GM12892 (cell line): ENCODE data around the gene PML.

Experiments
- DNase-seq: peaks from one replicate; pipeline ENCODE4 v3.0.0; 2011; ENCODE audit not compliant: insufficient read length
- FAIRE-seq: peaks from 2 replicates; lab custom pipeline; 2011; peaks lifted over from hg19 to GRCh38; lab: Jason Lieb, UNC
- POLR2A ChIP-seq: IDR thresholded peaks from 2 replicates; pipeline ENCODE4 v1.6.1; 2011; ENCODE audit warnings: low read depth, low read length, control low read depth
- POLR2AphosphoS5 ChIP-seq: IDR thresholded peaks from 2 replicates; pipeline ENCODE4 v1.6.1; 2011; ENCODE audit warnings: low read depth, low read length, control low read depth
- TAF1 ChIP-seq: IDR thresholded peaks from 2 replicates; pipeline ENCODE4 v1.6.1; 2011; ENCODE audit warnings: low read depth, mild to moderate bottlenecking, control low read depth, low read length, borderline replicate concordance

The PML gene

GRCh38 chr15:73982222-73982962 lies 12.1 kb upstream of the PML start:
- FAIRE-seq (peak; percentile 53), DNase-seq (no peak)
- TF ChIP-seq POLR2AphosphoS5 (no peak), TAF1 (no peak), POLR2A (no peak)

- FAIRE-seq (no peak), DNase-seq (no peak)
- TF ChIP-seq TAF1 (no peak), POLR2A (no peak), POLR2AphosphoS5 (no peak)
These were observed 11.2 kb upstream of the PML start for GRCh38 chr15:73983211-73983727.

GRCh38 chr15:73983773-73984172 lies 10.7 kb upstream of the PML start:
- FAIRE-seq (no peak), DNase-seq (no peak)
- TF ChIP-seq POLR2AphosphoS5 (no peak), POLR2A (no peak), TAF1 (no peak)

GRCh38 chr15:73984208-73984979 lies 10.1 kb upstream of the PML start:
- DNase-seq (no peak), FAIRE-seq (no peak)
- no peak for TF ChIP-seq POLR2A
- no peak for TF ChIP-seq TAF1
- TF ChIP-seq POLR2AphosphoS5: no peak

GRCh38 chr15:73985101-73985873 lies 9.2 kb upstream of the PML start:
- no peak for DNase-seq
- FAIRE-seq: no peak
- TF ChIP-seq TAF1 (no peak), POLR2A (no peak), POLR2AphosphoS5 (no peak)

GRCh38 chr15:73986055-73986775 lies 8.3 kb upstream of the PML start:
- DNase-seq (no peak), FAIRE-seq (no peak)
- TF ChIP-seq POLR2A (no peak), POLR2AphosphoS5 (no peak), TAF1 (no peak)

- no peak for TF ChIP-seq POLR2A
- TF ChIP-seq TAF1: no peak
- no peak for TF ChIP-seq POLR2AphosphoS5
- FAIRE-seq: peak; percentile 36
- no peak for DNase-seq
These were observed 7.8 kb upstream of the PML start for GRCh38 chr15:73986776-73987056.

GRCh38 chr15:73987250-73987649 lies 7.3 kb upstream of the PML start:
- no peak for TF ChIP-seq TAF1
- TF ChIP-seq POLR2A: no peak
- no peak for TF ChIP-seq POLR2AphosphoS5
- DNase-seq: no peak
- FAIRE-seq: peak; percentile 77

- TF ChIP-seq POLR2AphosphoS5: peak; percentile 44; the same call in 1 of the 2 replicates
- TF ChIP-seq POLR2A: peak; percentile 44; the same call in 1 of the 2 replicates
- peak; percentile 21; the same call in 1 of the 2 replicates for TF ChIP-seq TAF1
- FAIRE-seq (peak; percentile 89), DNase-seq (no peak)
These were observed 6.7 kb upstream of the PML start for GRCh38 chr15:73987681-73988444.

- no peak for TF ChIP-seq TAF1
- TF ChIP-seq POLR2A: no peak
- TF ChIP-seq POLR2AphosphoS5: no peak
- no peak for DNase-seq
- FAIRE-seq: no peak
These were observed 6.0 kb upstream of the PML start for GRCh38 chr15:73988445-73988969.
